SU-DHL-6 (cell line): ENCODE results near the gene MTPN.

Experiments
- CTCF ChIP-seq: fragments of 200-600 bp; sonication (generic); IDR thresholded peaks from one replicate; pipeline ENCODE4 v1.5.1; 2017; ENCODE audit warnings: antibody characterized with exemption, mild to moderate bottlenecking, low read length, moderate library complexity; ENCODE audit not compliant: insufficient read depth, poor library complexity, severe bottlenecking
- EZH2phosphoT487 ChIP-seq: fragments of 200-600 bp; sonication (generic), shearing (Covaris generic); conservative IDR thresholded peaks from 2 replicates; pipeline ENCODE4 v1.6.1; 2018; ENCODE audit warnings: mild to moderate bottlenecking, antibody characterized with exemption, low read length, moderate library complexity, mixed read lengths

GRCh38 chr7:135980012-135980551 is 2.9 kb upstream of the MTPN start:
- no peak for TF ChIP-seq CTCF
- no peak for TF ChIP-seq EZH2phosphoT487
